ENCODE data around the gene TMSB15C. TPM values are rescaled to one million over a fixed set of nuclear protein-coding genes. Genes with fewer than 3 reads are reported as not detected.

TMSB15C gene
- total RNA-seq, result 1.1 and 1.2 TPM in 2 replicates

GRCh38 chrX:104075778-104076445, at the start of gene TMSB15C:
TSS of gene TMSB15C (minus strand) at chrX:104076236.

GRCh38 chrX:104112326-104112951, 36.4 kb upstream of the TMSB15C start, which contains the start of gene ZCCHC18:
TSS of gene ZCCHC18 (plus strand) at chrX:104112523. CDS start at chrX:104114112, 1,589 bp downstream.

GRCh38 chrX:104039689-104040505, 36.1 kb downstream of the TMSB15C start, which contains the start of gene H2BW2:
TSS of gene H2BW2 (plus strand) at chrX:104039956. CDS start at chrX:104039995, 39 bp downstream.

Other genes starting within 250 kb of the TMSB15C start
- gene RAB9B, start 244.0 kb downstream of the TMSB15C start, total RNA-seq, result 0.20 and 0.37 TPM in 2 replicates
- gene TMSB15B, start 113.6 kb downstream of the TMSB15C start, total RNA-seq, result 1.6 and 3.3 TPM in 2 replicates
- not detected in 2 replicates for gene H2BW1, start 62.5 kb downstream of the TMSB15C start, total RNA-seq
- not detected in 2 replicates for gene H2BW2, start 36.3 kb downstream of the TMSB15C start, total RNA-seq
- 0.37 TPM in 1 of 2 replicates, not detected in the other for gene ZCCHC18, start 36.3 kb upstream of the TMSB15C start, total RNA-seq
- 7.4 and 9.9 TPM in 2 replicates for gene SLC25A53, start 80.8 kb upstream of the TMSB15C start, total RNA-seq
- gene FAM199X, start 90.2 kb upstream of the TMSB15C start, total RNA-seq, result 10.3 and 15.1 TPM in 2 replicates
- not detected in 2 replicates for gene ESX1, start 178.7 kb upstream of the TMSB15C start, total RNA-seq

Data from subcutaneous preadipocyte (primary cell).